Lower leg skin (tissue), 4 donors: ENCODE data around the gene LHFPL3. TPM values are rescaled to one million over a fixed set of nuclear protein-coding genes. Genes with fewer than 3 reads are reported as not detected.

ENCODE experiments used
- DNase-seq, 2 donors: peaks; one replicate each; pipeline ENCODE4 v3.0.0-alpha.2; 2019; ENCODE audit warnings: low spot score in 2 of 2
- H3K4me3 ChIP-seq: fragments of 200-600 bp; sonication (generic); 2 replicates; pipeline ENCODE4 v1.5.1; 2017; ENCODE audit warnings: mild to moderate bottlenecking, low read depth; ENCODE audit not compliant: poor library complexity, severe bottlenecking
- CTCF ChIP-seq, 3 donors: fragments of 450-650 bp; IDR thresholded peaks; one replicate each; pipeline ENCODE4 v1.5.1; 2016; ENCODE audit warnings: antibody characterized with exemption in 3 of 3, mild to moderate bottlenecking in 3 of 3, moderate library complexity in 2 of 3
- POLR2A ChIP-seq, 2 donors: fragments of 450-650 bp; IDR thresholded peaks; one replicate each; pipeline ENCODE4 v1.6.1; 2016 to 2017; ENCODE audit warnings: antibody characterized with exemption in 2 of 2, mild to moderate bottlenecking in 1 of 2, moderate library complexity in 1 of 2
- WGBS, 2 donors: methylation state at CpG; one replicate each; pipeline ENCODE4 v1.1.5; 2018; 5-methylcytosine and 5-hydroxymethylcytosine counted together
- intact Hi-C: fragments of 100-400 bp; cut with DNase I; formaldehyde crosslinking; loops from one replicate; pipeline ENCODE4 v1.15.0; 2023; ENCODE audit warnings: low total_unique reads
- total RNA-seq, 4 donors: library from RNA; depleted of rRNA; stranded (reverse); fragments of >200 nt; gene quantifications; one replicate each; pipeline ENCODE4 v1.1.0, GENCODE V29; 2016

Gene LHFPL3
- total RNA-seq, 4 donors from 2014 or later, result 0.16 to 2.4 TPM; not detected in 2

- 56 to 61% methylated on average over 1 of the region's 1 CpG for WGBS, 2 donors
- DNase-seq, result no peak
- intact Hi-C loops, result no loop called here
- TF ChIP-seq POLR2A (IDR thresholded peaks at IDR 0.05) (no peak), CTCF (IDR thresholded peaks at IDR 0.05) (no peak)
- no peak overlapping the region for H3K4me3 ChIP-seq
These were observed 276.3 kb downstream of the LHFPL3 start for GRCh38 chr7:104604706-104605105.

- H3K4me3 ChIP-seq, result no peak overlapping the region
- no peak for DNase-seq
- intact Hi-C loops, result no loop called here
- WGBS, 2 donors, result 47 to 51% methylated on average over 3 of the region's 3 CpGs
- TF ChIP-seq CTCF (IDR thresholded peaks at IDR 0.05) (no peak), POLR2A (IDR thresholded peaks at IDR 0.05) (no peak)
These were observed 292.9 kb downstream of the LHFPL3 start for GRCh38 chr7:104621321-104621720.

GRCh38 chr7:104625956-104626355 lies 297.6 kb downstream of the LHFPL3 start:
- TF ChIP-seq POLR2A (IDR thresholded peaks at IDR 0.05), result no peak
- no peak for TF ChIP-seq CTCF (IDR thresholded peaks at IDR 0.05)
- DNase-seq, result no peak
- intact Hi-C loops, result no loop called here
- no peak overlapping the region for H3K4me3 ChIP-seq

- H3K4me3 ChIP-seq, result no peak overlapping the region
- TF ChIP-seq CTCF (IDR thresholded peaks at IDR 0.05), result no peak
- no peak for TF ChIP-seq POLR2A (IDR thresholded peaks at IDR 0.05)
- no peak for DNase-seq
- WGBS, 2 donors, result 3 to 7% methylated on average over 2 of the region's 2 CpGs
- intact Hi-C loops, result no loop called here
These were observed 299.1 kb downstream of the LHFPL3 start for GRCh38 chr7:104627516-104627915.

- TF ChIP-seq CTCF (IDR thresholded peaks at IDR 0.05) (no peak), POLR2A (IDR thresholded peaks at IDR 0.05) (no peak)
- intact Hi-C loops, result no loop called here
- no peak overlapping the region for H3K4me3 ChIP-seq
- 39 to 49% methylated on average over 1 of the region's 1 CpG for WGBS, 2 donors
- DNase-seq, result no peak
These were observed 299.6 kb downstream of the LHFPL3 start for GRCh38 chr7:104628017-104628416.

GRCh38 chr7:104629408-104629807 lies 301.0 kb downstream of the LHFPL3 start:
- intact Hi-C loops, result no loop called here
- no peak for DNase-seq
- TF ChIP-seq CTCF (IDR thresholded peaks at IDR 0.05), result no peak
- no peak for TF ChIP-seq POLR2A (IDR thresholded peaks at IDR 0.05)
- 67 to 68% methylated on average over 1 of the region's 1 CpG for WGBS, 2 donors
- no peak overlapping the region for H3K4me3 ChIP-seq
